Skeletal muscle tissue (tissue), 4 donors: ENCODE data around the gene STAG3. TPM values are rescaled to one million over a fixed set of nuclear protein-coding genes. Genes with fewer than 3 reads are reported as not detected.
"Not testable (repeated sequence)": the region's sequence is repeated elsewhere in the genome, so short reads cannot be mapped to it uniquely, and the experiment has no call there.

Source experiments
- H3K27ac ChIP-seq: one replicate; pipeline ENCODE4 v1.7.0; 2013; ENCODE audit warnings: mild to moderate bottlenecking, low read depth, low read length, inconsistent platforms
- H3K27me3 ChIP-seq, 3 donors: one replicate each; pipeline ENCODE4 v1.7.0; 2013; ENCODE audit warnings: low read length in 3 of 3; ENCODE audit not compliant: control insufficient read depth in 3 of 3, insufficient read depth in 3 of 3
- H3K36me3 ChIP-seq, 3 donors: one replicate each; pipeline ENCODE4 v1.7.0; 2013; ENCODE audit warnings: low read length in 3 of 3; ENCODE audit not compliant: control insufficient read depth in 3 of 3, insufficient read depth in 3 of 3
- H3K4me1 ChIP-seq, 3 donors: one replicate each; pipeline ENCODE4 v1.7.0; 2013; ENCODE audit warnings: low read length in 3 of 3, mild to moderate bottlenecking in 3 of 3; ENCODE audit not compliant: control insufficient read depth in 3 of 3, insufficient read depth in 3 of 3
- H3K4me3 ChIP-seq, 3 donors: one replicate each; pipeline ENCODE4 v1.7.0; 2013; ENCODE audit warnings: low read length in 3 of 3
- H3K9ac ChIP-seq, 3 donors: one replicate each; pipeline ENCODE4 v1.7.0; 2013; ENCODE audit warnings: low read length in 3 of 3, mild to moderate bottlenecking in 3 of 3, moderate library complexity in 2 of 3, low read depth in 1 of 3
- H3K9me3 ChIP-seq, 3 donors: one replicate each; pipeline ENCODE4 v1.7.0; 2013; ENCODE audit warnings: low read length in 3 of 3; ENCODE audit not compliant: control insufficient read depth in 3 of 3
- total RNA-seq: library from RNA; depleted of rRNA; stranded (reverse); fragments of >200 nt; gene quantifications from one replicate; pipeline ENCODE4 v1.2.3, GENCODE V29; 2014
- donor health status: Osteomylitis.

Gene STAG3
- total RNA-seq, 1 donor from 2014 or later: 0.52 TPM

- Histone ChIP-seq H3K4me3 (no peak overlapping the region), H3K27me3 (peaks cover 0 to 3% (median 0%) of the 10 kb centered on the region in 3 donors), H3K9me3 (no peaks in the 10 kb centered on the region), H3K36me3 (no peaks in the 10 kb centered on the region), H3K27ac (no peak overlapping the region), H3K9ac (no peak overlapping the region), H3K4me1 (no peaks in the 10 kb centered on the region)
Measured at GRCh38 chr7:100190048-100190711, 12.5 kb downstream of the STAG3 start.

GRCh38 chr7:100191775-100192174 lies 14.1 kb downstream of the STAG3 start:
- H3K27ac ChIP-seq: no peak overlapping the region
- H3K4me3 ChIP-seq: no peak overlapping the region
- H3K36me3 ChIP-seq: no peaks in the 10 kb centered on the region
- no peak overlapping the region for H3K9ac ChIP-seq
- peaks cover 0 to 3% (median 0%) of the 10 kb centered on the region in 3 donors for H3K27me3 ChIP-seq
- no peaks in the 10 kb centered on the region for H3K9me3 ChIP-seq
- H3K4me1 ChIP-seq: no peaks in the 10 kb centered on the region

DNA sequence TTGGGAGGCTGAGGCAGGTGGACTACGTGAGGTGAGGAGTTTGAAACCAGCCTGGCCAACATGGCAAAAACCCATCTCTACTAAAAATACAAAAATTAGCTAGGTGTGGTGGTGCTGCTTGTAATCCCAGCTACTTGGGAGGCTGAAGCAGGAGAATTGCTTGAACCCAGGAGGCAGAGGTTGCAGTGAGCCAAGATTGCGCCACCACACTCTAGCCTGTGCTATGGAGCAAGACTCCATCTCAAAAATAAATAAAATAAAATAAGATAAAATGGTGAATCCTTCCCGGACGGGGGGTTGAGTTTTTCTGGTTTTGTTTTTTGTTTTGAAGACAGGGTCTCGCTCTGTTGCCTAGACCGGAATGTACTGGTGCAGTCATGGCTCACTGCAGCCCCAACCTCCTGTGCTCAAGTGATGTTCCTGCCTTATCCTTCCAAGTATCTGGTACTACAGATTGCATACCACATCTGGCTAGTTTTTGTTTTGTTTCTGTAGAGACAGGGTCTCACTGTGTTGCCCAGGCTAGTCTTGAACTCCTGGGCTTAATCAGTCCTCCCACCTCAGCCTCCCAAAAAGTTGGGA lies 14.7 kb downstream of the STAG3 start:
- not testable (repeated sequence) for H3K27ac ChIP-seq, H3K36me3 ChIP-seq, H3K4me3 ChIP-seq, H3K4me1 ChIP-seq, H3K9ac ChIP-seq, H3K27me3 ChIP-seq, H3K9me3 ChIP-seq

GRCh38 chr7:100192969-100193368 lies 15.3 kb downstream of the STAG3 start:
- Histone ChIP-seq H3K9me3 (no peaks in the 10 kb centered on the region), H3K27ac (no peak overlapping the region), H3K9ac (no peak overlapping the region), H3K27me3 (no peaks in the 10 kb centered on the region), H3K4me1 (no peaks in the 10 kb centered on the region), H3K4me3 (no peak overlapping the region), H3K36me3 (no peaks in the 10 kb centered on the region)

DNA sequence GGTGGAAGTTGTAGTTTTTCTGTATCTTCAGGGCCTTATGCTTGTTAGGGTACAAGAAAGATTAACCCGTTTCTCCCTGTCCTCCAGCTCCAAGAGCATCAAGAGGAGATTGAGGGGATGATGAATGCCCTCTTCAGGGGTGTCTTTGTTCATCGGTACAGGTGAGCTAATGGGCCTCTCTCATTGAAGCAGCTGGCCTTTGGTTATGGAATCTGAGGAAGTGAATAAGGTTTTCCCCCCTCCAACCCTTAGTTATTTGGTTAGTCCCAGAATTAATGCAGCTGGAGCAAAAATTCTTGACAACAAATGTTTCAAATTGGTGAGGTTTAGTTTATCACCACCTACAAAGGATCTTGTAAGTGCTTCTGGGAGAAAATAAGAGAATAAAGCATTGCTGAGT lies 17.5 kb downstream of the STAG3 start:
- Histone ChIP-seq H3K9ac (no peak overlapping the region), H3K36me3 (no peaks in the 10 kb centered on the region), H3K27ac (no peak overlapping the region)

DNA sequence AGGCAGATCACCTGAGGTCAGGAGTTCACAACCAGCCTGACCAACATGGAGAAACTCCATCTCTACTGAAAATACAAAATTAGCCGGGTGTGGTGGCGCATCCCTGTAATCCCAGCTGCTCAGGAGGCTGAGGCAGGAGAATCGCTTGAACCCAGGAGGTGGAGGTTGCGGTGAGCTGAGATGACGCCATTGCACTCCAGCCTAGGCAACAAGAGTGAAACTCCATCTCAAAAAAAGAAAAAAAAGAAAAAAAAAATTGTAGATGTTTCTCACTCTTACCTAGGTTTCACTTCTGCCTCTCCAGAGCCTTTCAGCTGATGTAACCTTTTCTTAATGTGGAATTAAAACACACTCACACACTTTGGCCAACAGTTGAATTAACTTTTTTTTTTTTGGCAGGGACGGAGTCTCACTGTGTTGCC lies 18.2 kb downstream of the STAG3 start:
- H3K4me1 ChIP-seq, H3K4me3 ChIP-seq, H3K27me3 ChIP-seq, H3K36me3 ChIP-seq, H3K9me3 ChIP-seq, H3K9ac ChIP-seq, H3K27ac ChIP-seq: not testable (repeated sequence)

More for the DNA sequence above, 17.5 kb downstream of the STAG3 start:
- H3K4me3 ChIP-seq: no peak overlapping the region
- H3K9me3 ChIP-seq: no peaks in the 10 kb centered on the region
- H3K4me1 ChIP-seq: no peaks in the 10 kb centered on the region
- H3K27me3 ChIP-seq: no peaks in the 10 kb centered on the region

DNA sequence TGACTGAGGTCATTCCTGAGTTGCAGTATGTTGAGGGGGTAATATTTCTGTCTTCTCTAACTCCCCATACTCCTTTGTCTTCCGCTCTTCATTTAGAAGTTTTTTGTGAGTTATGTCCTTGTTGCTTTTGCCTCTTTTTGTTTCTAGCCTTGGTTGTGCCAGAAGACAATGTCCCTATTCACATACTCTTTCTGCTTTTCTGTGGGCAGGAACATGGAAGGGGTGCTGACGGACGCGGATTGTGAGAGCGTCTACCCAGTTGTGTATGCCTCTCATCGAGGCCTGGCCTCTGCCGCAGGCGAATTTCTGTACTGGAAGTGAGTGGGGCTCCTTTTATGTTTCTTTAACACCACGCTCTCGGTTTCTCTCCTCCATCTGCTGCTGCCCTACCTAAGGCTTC lies 20.5 kb downstream of the STAG3 start:
- H3K27ac ChIP-seq: no peak overlapping the region
- H3K9me3 ChIP-seq: no peaks in the 10 kb centered on the region
- H3K4me3 ChIP-seq: no peak overlapping the region
- H3K4me1 ChIP-seq: no peaks in the 10 kb centered on the region
- no peaks in the 10 kb centered on the region for H3K27me3 ChIP-seq
- no peak overlapping the region for H3K9ac ChIP-seq
- peaks cover 0 to 2% (median 0%) of the 10 kb centered on the region in 3 donors for H3K36me3 ChIP-seq

DNA sequence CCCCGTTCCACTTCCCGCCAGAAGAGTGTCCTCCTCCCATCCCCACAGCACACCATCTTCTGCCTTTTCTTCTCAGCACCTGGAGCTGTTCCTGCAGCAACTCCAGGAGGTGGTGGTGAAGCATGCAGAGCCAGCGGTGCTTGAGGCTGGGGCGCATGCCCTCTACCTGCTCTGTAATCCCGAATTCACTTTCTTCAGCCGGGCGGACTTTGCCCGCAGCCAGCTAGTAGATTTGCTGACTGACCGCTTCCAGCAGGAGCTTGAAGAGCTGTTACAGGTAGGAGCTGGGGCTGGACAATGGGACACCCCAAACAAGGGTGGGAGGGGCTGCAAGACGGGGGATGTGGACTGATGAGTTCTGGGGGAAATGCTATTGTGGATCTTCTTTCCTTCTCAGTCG lies 23.0 kb downstream of the STAG3 start:
- H3K9me3 ChIP-seq: no peaks in the 10 kb centered on the region
- no peak overlapping the region for H3K4me3 ChIP-seq
- H3K27me3 ChIP-seq: no peaks in the 10 kb centered on the region
- peaks cover 0 to 4% (median 0%) of the 10 kb centered on the region in 3 donors for H3K4me1 ChIP-seq
- H3K27ac ChIP-seq: no peak overlapping the region
- no peak overlapping the region for H3K9ac ChIP-seq
- H3K36me3 ChIP-seq: peaks cover 0 to 2% (median 2%) of the 10 kb centered on the region in 3 donors

- H3K9me3 ChIP-seq: no peaks in the 10 kb centered on the region
- no peak overlapping the region for H3K27ac ChIP-seq
- H3K4me3 ChIP-seq: no peak overlapping the region
- H3K9ac ChIP-seq: no peak overlapping the region
- H3K27me3 ChIP-seq: no peaks in the 10 kb centered on the region
- H3K4me1 ChIP-seq: peaks cover 0 to 4% (median 0%) of the 10 kb centered on the region in 3 donors
- peaks cover 0 to 2% (median 2%) of the 10 kb centered on the region in 3 donors for H3K36me3 ChIP-seq
Measured at GRCh38 chr7:100204454-100204853, 26.7 kb downstream of the STAG3 start.

DNA sequence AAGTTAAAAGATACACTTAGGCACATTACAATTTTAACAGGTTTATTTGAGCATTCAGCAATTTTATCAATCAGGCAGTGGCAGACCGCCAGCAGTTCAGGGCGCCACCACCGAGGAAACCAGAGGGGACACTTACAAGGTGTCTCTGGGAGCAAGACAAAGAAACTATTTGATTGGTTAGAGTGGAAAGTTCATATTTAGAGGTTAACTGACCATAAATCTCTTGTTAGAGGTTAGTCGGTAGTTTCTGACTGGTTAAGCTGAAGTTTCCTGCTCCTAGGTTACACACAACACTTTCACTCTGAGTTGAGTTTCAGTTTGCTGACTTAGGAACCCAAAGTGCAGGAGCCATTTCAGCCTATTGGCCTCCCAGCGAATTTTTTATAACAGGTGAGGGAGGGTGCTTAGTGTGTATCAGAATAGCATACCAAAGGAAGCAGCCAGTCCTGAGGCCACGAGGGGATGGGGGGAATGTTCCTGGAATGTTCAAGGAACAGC lies 31.2 kb downstream of the STAG3 start:
- H3K36me3 ChIP-seq: peaks cover 0 to 2% (median 0%) of the 10 kb centered on the region in 3 donors
- no peak overlapping the region for H3K4me3 ChIP-seq
- H3K9ac ChIP-seq: no peak overlapping the region
- H3K9me3 ChIP-seq: no peaks in the 10 kb centered on the region
- peaks cover 0 to 8% (median 0%) of the 10 kb centered on the region in 3 donors for H3K4me1 ChIP-seq
- no peak overlapping the region for H3K27ac ChIP-seq
- no peaks in the 10 kb centered on the region for H3K27me3 ChIP-seq
